ENCODE data around the gene MAN2A2.

Gene MAN2A2

DNA sequence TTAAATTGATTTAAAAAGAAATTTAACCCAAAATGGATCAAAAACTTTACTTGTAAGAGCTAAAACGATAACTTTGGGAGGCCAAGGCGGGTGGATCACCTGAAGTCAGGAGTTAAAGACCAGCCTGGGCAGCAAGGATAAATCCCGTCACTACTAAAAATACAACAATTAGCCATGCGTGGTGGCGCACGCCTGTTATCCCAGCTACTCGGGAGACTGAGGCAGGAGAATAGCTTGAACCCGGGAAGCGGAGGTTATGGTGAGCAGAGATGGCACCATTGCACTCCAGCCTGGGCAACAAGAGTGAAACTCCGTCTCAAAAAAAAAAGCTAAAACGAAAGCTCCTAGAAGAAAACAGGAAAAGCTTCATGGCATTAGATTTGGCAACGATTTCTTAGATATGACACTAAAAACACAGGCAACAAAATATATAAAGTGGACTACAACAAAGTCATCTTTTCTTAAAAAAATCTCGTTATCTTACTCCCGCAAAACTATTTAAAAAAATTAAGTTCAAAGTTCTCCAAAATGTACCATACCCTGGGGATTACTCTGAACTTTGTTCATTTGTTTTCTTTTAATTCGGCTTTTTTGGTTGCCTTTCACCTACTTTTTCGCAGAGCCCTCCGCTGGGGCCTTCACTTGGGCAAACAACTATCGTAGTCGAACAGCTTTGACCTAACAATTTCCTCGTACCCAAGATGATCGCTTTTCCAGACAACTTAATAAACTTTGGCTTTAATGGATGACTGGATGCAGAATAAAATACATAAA is 26.3 kb downstream of the MAN2A2 start:
- in situ Hi-C loops (cut with HindIII; ENCODE audit: low pct_unique_long_range_greater_than_20kb, low sequenced_read_pairs): no loop called here
- no peak for TF ChIP-seq JUND (IDR thresholded peaks at IDR 0.05; ENCODE audit: low read depth)
- DNase-seq (ENCODE audit: low read depth in 1 of 2, low spot score in 1 of 2): no peak

DNA sequence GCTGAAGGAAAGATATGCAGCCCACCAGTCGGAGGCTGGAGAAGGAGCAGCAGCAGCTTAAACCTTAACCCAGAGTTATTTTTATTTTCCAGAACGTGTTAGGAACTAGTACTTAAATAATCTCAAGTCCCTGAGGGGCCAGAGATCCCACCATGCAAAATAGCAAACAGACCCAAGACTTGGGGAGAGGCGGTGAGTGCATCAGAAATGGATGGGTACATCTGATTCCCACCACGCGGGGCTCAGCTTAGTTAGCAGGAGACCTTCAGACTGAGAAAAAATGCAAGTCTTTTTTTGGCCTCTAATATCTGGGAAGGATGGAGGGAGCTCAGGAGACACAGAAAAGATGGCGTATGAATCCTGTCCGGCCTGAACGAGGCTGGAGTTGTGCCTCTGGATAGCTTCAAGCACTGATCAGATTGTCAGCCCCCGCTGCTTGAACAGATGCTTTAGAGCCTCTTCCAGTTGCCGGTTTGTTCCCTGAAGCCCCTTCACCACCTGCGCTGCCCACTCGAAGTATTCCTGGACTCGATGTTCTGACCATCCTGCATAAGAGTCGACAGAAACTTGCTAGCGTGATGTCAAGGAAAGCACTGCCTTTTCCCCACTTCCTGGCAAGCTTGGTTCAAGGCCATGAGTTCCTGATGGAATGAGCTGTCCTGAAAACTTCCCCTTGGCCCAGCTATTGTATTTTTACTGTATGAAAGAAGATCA is 27.9 kb downstream of the MAN2A2 start:
- no peak for DNase-seq (ENCODE audit: low read depth in 1 of 2, low spot score in 1 of 2)
- no peak for TF ChIP-seq JUND (IDR thresholded peaks at IDR 0.05; ENCODE audit: low read depth)
- in situ Hi-C loops (cut with HindIII; ENCODE audit: low pct_unique_long_range_greater_than_20kb, low sequenced_read_pairs): no loop called here

DNA sequence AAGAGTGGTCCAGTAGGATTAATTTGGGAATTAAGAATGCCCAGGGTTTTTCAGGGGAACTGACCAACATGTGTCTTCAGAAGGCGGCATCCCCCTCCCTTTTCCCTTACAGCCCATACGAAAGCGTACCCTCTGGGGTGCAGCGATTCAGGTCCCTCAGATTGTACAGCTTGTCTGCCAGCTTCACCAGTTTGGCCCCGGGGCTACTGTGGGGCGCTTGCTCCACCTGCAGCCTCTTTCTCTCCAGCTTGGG is 28.4 kb downstream of the MAN2A2 start:
- no peak for TF ChIP-seq JUND (IDR thresholded peaks at IDR 0.05; ENCODE audit: low read depth)
- DNase-seq (ENCODE audit: low read depth in 1 of 2, low spot score in 1 of 2): no peak
- in situ Hi-C loops (cut with HindIII; ENCODE audit: low pct_unique_long_range_greater_than_20kb, low sequenced_read_pairs): no loop called here

DNA sequence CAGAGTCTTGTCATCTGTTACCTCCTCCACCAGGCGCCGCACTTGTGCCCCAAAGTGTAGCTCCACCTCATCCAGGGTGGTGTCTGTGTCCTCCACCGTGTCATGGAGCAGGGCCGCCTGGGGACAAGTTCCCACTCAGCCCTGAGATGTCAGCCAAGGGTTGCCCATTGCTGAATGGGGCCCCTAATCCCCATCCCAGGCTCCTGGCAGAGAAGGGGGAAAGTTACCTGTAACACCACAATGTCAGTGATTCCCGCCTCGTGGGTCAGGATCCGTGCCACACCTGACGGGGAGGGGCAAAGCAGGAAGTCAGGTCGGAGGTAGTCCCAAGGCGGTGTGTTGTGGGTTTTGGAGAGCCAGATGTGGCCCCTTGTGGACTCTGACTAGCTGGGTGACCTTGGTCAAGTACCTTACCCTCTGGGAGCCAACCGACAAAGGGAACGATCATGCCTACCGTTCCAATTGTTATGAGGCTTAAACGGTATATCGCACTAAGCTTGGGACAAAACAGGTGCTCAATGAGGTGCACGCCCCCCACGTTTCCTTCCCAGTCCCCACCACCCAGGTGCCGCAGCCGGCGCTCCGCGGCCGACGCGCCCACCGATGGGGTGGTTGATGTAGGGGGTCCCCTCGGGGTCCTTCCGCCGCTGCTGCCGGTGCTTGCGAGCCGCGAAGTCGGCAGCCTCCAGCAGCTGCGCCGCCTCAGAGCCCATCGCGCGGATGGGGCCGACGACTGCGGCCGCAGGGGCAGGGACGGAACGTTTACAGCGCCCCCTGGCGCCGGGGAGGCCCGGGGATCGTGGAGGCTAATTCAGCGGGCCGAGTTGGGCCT is 28.9 kb downstream of the MAN2A2 start, which contains the start of gene HDDC3:
Gene HDDC3, minus strand, starts transcription at position 722 of the 832 bp plus-strand sequence. Its CDS starts 9 bp downstream, at position 713.
- in situ Hi-C loops (cut with HindIII; ENCODE audit: low pct_unique_long_range_greater_than_20kb, low sequenced_read_pairs): no loop called here
- DNase-seq (ENCODE audit: low read depth in 1 of 2, low spot score in 1 of 2): peak; percentile 92 to 97
- no peak for TF ChIP-seq JUND (IDR thresholded peaks at IDR 0.05; ENCODE audit: low read depth)

DNA sequence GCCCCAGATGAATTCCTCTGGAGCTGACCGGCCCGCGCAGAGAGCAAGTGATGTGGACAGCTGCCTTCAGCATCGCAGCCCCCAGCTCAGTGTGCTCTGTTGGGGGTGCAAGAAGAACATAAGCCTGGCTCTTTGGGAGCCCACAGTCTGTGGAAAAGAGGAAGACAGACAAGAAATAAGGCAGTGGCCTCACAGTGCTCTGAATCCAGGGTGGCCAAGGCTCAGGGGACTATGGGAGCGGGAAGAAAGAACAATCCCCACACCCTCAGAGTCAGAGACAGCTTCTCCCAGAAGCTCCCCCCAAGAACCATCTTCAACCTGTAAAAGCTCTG is 29.5 kb downstream of the MAN2A2 start:
- in situ Hi-C loops (cut with HindIII; ENCODE audit: low pct_unique_long_range_greater_than_20kb, low sequenced_read_pairs): no loop called here
- TF ChIP-seq JUND (IDR thresholded peaks at IDR 0.05; ENCODE audit: low read depth): no peak
- DNase-seq (ENCODE audit: low read depth in 1 of 2, low spot score in 1 of 2): no peak

DNA sequence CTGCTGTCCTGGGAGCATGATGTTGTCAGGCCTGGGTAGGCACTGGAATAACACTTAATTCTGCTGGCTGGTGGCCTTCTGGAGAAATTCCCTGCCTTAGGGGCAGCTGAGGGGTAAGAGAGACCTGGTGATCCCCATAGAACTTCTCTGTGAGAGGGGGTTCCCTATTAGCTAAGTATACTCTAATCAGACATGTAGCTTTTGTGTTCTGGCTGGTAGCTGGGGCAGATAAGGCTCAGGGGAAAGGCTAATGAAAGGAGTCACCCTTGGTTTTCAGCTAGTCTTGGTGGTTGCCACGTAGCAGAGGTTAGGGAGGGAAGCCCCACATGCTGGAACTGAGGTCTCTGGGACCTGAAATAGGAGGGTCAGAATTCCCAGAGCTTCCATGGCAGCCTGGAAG is 30.2 kb downstream of the MAN2A2 start:
- TF ChIP-seq JUND (IDR thresholded peaks at IDR 0.05; ENCODE audit: low read depth): no peak
- no peak for DNase-seq (ENCODE audit: low read depth in 1 of 2, low spot score in 1 of 2)
- in situ Hi-C loops (cut with HindIII; ENCODE audit: low pct_unique_long_range_greater_than_20kb, low sequenced_read_pairs): no loop called here

DNA sequence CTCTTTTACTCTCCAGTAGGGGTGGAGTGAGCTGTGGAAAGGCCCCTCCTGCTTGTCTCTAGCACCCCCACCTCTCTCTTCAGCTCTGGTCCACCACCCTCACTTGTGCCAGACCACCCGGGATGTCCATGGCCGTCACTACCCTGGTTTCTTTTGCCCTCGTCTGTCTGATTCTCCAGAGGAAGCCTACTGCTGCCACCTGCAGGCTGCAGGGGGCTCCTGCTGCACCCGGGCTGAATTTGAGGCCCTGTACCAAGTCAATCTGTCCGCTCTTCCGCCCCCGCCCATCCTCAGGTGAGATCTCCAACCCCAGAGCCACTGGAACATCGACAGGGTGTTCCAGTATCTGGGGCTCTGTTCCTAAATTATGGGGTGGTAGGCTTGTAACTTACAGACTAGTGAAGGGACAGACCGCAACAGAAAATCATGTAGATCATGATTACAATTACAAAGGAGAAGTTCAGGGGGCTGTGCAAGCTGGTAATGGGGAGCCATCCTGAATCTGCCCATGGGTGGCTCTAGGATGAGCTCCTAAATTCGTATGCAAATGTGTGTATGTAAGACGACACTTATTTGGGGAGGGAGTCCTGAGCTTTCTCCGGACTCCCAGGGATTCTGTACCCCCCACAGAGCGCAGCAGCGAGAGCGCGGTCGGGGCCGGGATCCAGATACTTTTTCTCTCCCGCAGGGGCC is 31.3 kb downstream of the MAN2A2 start:
- no peak for TF ChIP-seq JUND (IDR thresholded peaks at IDR 0.05; ENCODE audit: low read depth)
- peak; percentile 88 to 92 for DNase-seq (ENCODE audit: low read depth in 1 of 2, low spot score in 1 of 2)
- in situ Hi-C loops (cut with HindIII; ENCODE audit: low pct_unique_long_range_greater_than_20kb, low sequenced_read_pairs): no loop called here

DNA sequence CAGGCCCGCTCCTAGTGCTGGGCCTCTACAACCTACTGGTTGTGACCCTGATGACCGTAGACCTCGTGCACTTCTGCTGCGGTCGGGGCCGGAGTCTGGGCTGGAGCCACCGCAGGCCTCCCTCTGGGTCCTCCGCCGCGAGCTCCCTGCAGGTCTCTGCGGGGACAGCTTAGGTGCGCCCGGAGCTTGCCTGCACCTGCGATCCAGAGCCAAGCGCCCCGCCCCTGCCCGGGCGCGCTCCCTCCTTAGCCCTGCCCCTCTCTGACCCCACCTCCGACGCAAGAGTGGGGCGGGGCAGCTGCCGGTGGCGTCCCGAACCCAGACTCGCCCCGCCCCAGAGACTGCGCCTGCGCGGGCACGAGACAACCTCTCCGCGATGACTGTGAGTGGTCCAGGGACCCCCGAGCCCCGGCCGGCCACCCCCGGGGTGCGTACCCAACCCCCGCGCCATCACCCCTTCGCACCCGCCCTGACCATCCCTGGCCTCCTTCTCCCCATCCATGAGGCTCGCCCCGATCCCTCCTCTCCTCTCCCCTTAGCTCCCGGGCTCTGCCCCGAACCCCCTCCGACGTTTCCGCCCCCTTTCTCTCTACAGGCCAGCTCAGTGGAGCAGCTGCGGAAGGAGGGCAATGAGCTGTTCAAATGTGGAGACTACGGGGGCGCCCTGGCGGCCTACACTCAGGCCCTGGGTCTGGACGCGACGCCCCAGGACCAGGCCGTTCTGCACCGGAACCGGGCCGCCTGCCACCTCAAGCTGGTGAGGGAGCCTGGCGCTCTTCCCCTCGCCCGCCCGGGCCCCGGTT is 32.0 kb downstream of the MAN2A2 start, which contains the start of gene UNC45A:
Gene UNC45A, plus strand, starts transcription at position 337 of the 803 bp plus-strand sequence. Its CDS starts 40 bp downstream, at position 377.
- no peak for TF ChIP-seq JUND (IDR thresholded peaks at IDR 0.05; ENCODE audit: low read depth)
- in situ Hi-C loops (cut with HindIII; ENCODE audit: low pct_unique_long_range_greater_than_20kb, low sequenced_read_pairs): no loop called here
- peak; percentile 89 to 95 for DNase-seq (ENCODE audit: low read depth in 1 of 2, low spot score in 1 of 2)

DNA sequence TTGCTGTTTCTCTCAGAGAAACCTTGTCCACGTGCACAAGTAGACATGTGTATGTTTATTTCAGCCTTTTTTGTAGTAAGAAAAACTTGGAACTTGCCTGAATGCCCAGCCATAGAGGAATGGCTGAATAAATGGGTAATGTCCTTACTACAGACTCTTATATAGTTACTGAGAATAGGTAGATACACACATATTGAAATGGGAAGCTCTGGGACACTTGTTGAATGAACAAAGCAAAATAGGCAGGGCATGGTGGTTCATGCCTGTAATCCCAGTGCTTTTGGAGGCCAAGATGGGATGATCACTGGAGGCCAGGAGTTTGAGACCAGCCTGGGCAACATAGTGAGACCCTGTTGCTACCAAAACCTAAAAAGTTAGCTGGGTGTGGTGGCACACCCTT is 33.7 kb downstream of the MAN2A2 start:
- in situ Hi-C loops (cut with HindIII; ENCODE audit: low pct_unique_long_range_greater_than_20kb, low sequenced_read_pairs): no loop called here
- no peak for DNase-seq (ENCODE audit: low read depth in 1 of 2, low spot score in 1 of 2)
- TF ChIP-seq JUND (IDR thresholded peaks at IDR 0.05; ENCODE audit: low read depth): no peak

DNA sequence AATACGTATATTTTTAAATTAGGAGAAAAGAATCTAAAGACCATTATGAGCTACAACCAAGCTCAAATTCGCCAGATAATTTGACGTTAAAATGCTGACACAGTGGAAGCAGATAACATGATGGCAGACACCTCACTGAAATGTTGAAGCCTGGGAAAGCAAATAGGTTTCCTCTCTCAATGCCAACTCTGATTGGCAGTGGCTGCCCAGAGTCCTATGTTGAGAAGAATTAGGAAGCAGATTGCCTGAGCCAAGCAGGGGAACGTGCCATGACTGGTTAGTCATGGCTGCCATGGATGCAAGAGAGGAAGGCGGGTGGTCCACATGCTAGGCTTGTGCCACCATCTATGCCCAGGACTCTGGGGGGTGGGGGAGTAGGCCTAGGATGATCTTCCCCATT is 35.2 kb downstream of the MAN2A2 start:
- no peak for DNase-seq (ENCODE audit: low read depth in 1 of 2, low spot score in 1 of 2)
- in situ Hi-C loops (cut with HindIII; ENCODE audit: low pct_unique_long_range_greater_than_20kb, low sequenced_read_pairs): no loop called here
- no peak for TF ChIP-seq JUND (IDR thresholded peaks at IDR 0.05; ENCODE audit: low read depth)

DNA sequence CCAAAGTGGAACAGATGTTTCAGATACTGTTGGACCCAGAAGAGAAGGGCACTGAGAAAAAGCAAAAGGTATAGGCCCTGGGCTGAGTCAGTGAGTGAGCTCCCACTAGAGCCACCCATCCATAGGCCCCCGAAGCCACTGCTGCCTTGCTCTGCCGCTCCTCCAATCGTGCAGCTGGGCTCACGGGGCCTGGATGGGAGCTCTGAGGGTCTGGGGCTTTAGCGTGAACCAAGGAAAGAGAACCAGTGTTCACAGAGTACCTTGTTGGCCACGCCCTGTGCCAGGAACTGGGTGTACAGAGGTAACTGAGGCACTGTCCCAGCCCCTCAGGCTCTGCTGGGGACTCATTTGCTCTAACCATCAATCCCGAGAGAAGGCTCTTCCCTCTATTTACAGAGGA is 36.7 kb downstream of the MAN2A2 start:
- no peak for DNase-seq (ENCODE audit: low read depth in 1 of 2, low spot score in 1 of 2)
- in situ Hi-C loops (cut with HindIII; ENCODE audit: low pct_unique_long_range_greater_than_20kb, low sequenced_read_pairs): no loop called here
- no peak for TF ChIP-seq JUND (IDR thresholded peaks at IDR 0.05; ENCODE audit: low read depth)

DNA sequence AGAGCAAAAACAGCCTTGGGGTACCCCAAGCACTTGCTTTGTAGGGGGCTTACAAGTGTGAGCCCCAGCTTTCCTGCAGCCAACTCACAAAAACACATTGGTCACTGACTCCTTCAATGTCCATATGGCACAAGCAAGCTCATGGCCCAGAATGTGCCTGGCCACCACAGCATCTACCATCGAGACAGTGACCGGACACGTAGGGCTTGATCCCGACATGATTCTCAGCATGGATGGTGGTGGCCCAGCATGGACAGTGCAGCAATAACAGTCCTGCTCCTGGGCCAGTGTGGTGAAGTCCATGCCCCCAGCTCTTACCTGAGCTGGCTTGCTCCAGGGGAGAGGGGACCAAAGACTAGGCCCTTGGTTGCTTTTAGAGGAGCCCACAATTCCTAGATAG is 37.9 kb downstream of the MAN2A2 start:
- in situ Hi-C loops (cut with HindIII; ENCODE audit: low pct_unique_long_range_greater_than_20kb, low sequenced_read_pairs): no loop called here
- no peak for DNase-seq (ENCODE audit: low read depth in 1 of 2, low spot score in 1 of 2)
- TF ChIP-seq JUND (IDR thresholded peaks at IDR 0.05; ENCODE audit: low read depth): no peak

All from T47D (cell line).